GM21619 (cell line): ENCODE results near the gene NDST3.
A peak's percentile ranks its signal among the peaks of the same experiment; 100 is the strongest.

Experiments used
- ATAC-seq: cut with Tn5 transposase; IDR thresholded peaks from one replicate; pipeline ENCODE4 v1.9.1; 2021; ENCODE audit not compliant: unreplicated experiment

NDST3 gene

GRCh38 chr4:118034053-118034785, at the start of gene NDST3:
Gene NDST3 (plus strand): TSS chr4:118034486. CDS start chr4:118053911, 19,425 bp downstream.
- peak; percentile 66 for ATAC-seq

- no peak for ATAC-seq
These were observed 48.0 kb upstream of the NDST3 start for GRCh38 chr4:117986321-117986720.

- no peak for ATAC-seq
These were observed 46.8 kb upstream of the NDST3 start for GRCh38 chr4:117987464-117987863.

- no peak for ATAC-seq
These were observed 37.4 kb upstream of the NDST3 start for GRCh38 chr4:117996891-117997290.

- no peak for ATAC-seq
These were observed 30.2 kb upstream of the NDST3 start for GRCh38 chr4:118004088-118004487.

GRCh38 chr4:118005883-118006282, 28.4 kb upstream of the NDST3 start:
- no peak for ATAC-seq

GRCh38 chr4:118012142-118012541, 22.1 kb upstream of the NDST3 start:
- no peak for ATAC-seq

- ATAC-seq: no peak
These were observed 19.5 kb upstream of the NDST3 start for GRCh38 chr4:118014831-118015230.

GRCh38 chr4:118018381-118019145, 15.7 kb upstream of the NDST3 start:
- no peak for ATAC-seq

- ATAC-seq: no peak
These were observed 7.5 kb upstream of the NDST3 start for GRCh38 chr4:118026806-118027205.

GRCh38 chr4:118029224-118029623, 5.1 kb upstream of the NDST3 start:
- no peak for ATAC-seq

GRCh38 chr4:118032691-118033090, 1.6 kb upstream of the NDST3 start:
- ATAC-seq: no peak

- ATAC-seq: no peak
These were observed 886 bp upstream of the NDST3 start for GRCh38 chr4:118033148-118034052.

GRCh38 chr4:118035309-118035708, 1.0 kb downstream of the NDST3 start:
- ATAC-seq: no peak

- ATAC-seq: no peak
These were observed 2.0 kb downstream of the NDST3 start for GRCh38 chr4:118036336-118036735.

GRCh38 chr4:118037955-118038354, 3.7 kb downstream of the NDST3 start:
- no peak for ATAC-seq

- no peak for ATAC-seq
These were observed 12.0 kb downstream of the NDST3 start for GRCh38 chr4:118046323-118046722.

- no peak for ATAC-seq
These were observed 12.8 kb downstream of the NDST3 start for GRCh38 chr4:118047043-118047442.

- no peak for ATAC-seq
These were observed 24.7 kb downstream of the NDST3 start for GRCh38 chr4:118058955-118059354.

- ATAC-seq: no peak
These were observed 25.1 kb downstream of the NDST3 start for GRCh38 chr4:118059397-118059796.
